Measurements from ENCODE around the gene RNASEH2C.
"Not testable (repeated sequence)": the region's sequence is repeated elsewhere in the genome, so short reads cannot be mapped to it uniquely, and the experiment has no call there.

Gene RNASEH2C

DNA sequence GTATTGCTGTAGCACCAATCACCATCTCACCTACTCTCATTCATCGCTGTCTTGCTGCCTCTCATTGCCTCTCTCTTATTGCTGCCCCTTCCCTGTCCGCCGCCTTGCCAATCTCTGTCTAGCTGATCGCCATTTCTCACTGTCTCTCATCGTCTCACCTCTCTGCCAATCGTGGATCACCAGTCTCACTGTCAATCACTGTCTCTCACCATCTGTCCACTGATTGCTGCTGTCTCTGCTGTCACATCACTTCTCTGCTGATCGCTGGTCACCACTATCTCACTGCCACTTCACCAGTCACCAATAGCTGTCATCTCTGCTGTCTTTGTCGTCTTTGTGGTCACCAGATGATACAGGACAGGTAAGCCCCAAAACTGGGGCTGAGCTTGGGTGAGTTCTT lies 20.6 kb upstream of the RNASEH2C start:
- Histone ChIP-seq H3K27me3 (ENCODE audit: control insufficient read depth, insufficient read depth, low read length) (peaks cover 33% of the 10 kb centered on the region), H3K36me3 (ENCODE audit: insufficient read depth, low read length) (no peaks in the 10 kb centered on the region), H3K4me2 (ENCODE audit: low read length) (no peak overlapping the region), H3K9ac (ENCODE audit: low read depth, low read length) (no peak overlapping the region), H3K9me3 (replicated peaks; ENCODE audit: low read length) (no peaks in the 10 kb centered on the region), H3K4me3 (ENCODE audit: low read length) (no peak overlapping the region), H3K4me1 (ENCODE audit: control insufficient read depth, insufficient read depth, low read length) (no peaks in the 10 kb centered on the region)

DNA sequence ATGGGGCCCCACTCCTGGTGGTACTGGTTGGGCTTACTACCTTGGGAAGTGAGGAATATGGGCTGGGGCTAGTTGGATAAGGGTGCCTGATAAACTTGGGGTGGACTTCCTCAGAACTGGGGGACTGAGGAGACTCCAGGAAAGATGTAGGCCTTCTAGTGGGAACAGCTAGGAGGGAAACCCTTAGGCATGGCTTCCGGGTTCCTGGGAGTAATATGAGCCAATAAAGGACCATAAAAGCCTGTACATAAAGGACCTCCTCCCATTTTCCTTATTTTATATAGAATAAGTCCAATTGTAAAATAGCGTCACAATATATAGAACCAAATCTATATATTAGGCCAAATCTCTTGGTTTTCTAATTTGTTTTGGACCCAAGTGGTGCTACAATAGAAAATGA lies 18.4 kb upstream of the RNASEH2C start:
- H3K9ac ChIP-seq (ENCODE audit: low read depth, low read length), result no peak overlapping the region
- H3K9me3 ChIP-seq (replicated peaks; ENCODE audit: low read length), result no peaks in the 10 kb centered on the region

DNA sequence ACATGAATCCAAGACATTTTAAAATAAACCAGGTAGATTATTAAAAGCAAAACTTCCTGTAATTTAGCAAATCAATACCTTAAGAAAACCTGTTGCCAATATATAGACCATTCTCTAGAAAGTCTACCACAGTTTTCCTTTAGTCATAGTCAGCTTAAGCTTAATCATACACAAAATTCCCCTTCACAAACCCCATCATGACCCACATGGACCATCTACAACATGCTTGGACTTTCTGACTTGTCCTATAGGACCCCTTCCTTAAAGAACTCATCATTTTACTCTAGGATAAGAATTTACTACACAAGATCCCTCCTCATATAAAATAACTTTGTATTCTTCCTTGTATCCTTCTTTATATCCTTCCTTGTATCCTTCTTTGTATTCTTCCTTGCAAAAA lies 16.2 kb upstream of the RNASEH2C start:
- no peak overlapping the region for H3K9ac ChIP-seq (ENCODE audit: low read depth, low read length)
- H3K27me3 ChIP-seq (ENCODE audit: control insufficient read depth, insufficient read depth, low read length), result peaks cover 36% of the 10 kb centered on the region
- H3K4me1 ChIP-seq (ENCODE audit: control insufficient read depth, insufficient read depth, low read length), result no peaks in the 10 kb centered on the region
- H3K4me3 ChIP-seq (ENCODE audit: low read length), result no peak overlapping the region
- H3K4me2 ChIP-seq (ENCODE audit: low read length), result no peak overlapping the region
- no peaks in the 10 kb centered on the region for H3K9me3 ChIP-seq (replicated peaks; ENCODE audit: low read length)
- H3K36me3 ChIP-seq (ENCODE audit: insufficient read depth, low read length), result no peaks in the 10 kb centered on the region

More for the DNA sequence above, 18.4 kb upstream of the RNASEH2C start:
- Histone ChIP-seq H3K4me1 (ENCODE audit: control insufficient read depth, insufficient read depth, low read length) (no peaks in the 10 kb centered on the region), H3K4me2 (ENCODE audit: low read length) (no peak overlapping the region), H3K27me3 (ENCODE audit: control insufficient read depth, insufficient read depth, low read length) (peaks cover 29% of the 10 kb centered on the region), H3K36me3 (ENCODE audit: insufficient read depth, low read length) (no peaks in the 10 kb centered on the region), H3K4me3 (ENCODE audit: low read length) (no peak overlapping the region)

DNA sequence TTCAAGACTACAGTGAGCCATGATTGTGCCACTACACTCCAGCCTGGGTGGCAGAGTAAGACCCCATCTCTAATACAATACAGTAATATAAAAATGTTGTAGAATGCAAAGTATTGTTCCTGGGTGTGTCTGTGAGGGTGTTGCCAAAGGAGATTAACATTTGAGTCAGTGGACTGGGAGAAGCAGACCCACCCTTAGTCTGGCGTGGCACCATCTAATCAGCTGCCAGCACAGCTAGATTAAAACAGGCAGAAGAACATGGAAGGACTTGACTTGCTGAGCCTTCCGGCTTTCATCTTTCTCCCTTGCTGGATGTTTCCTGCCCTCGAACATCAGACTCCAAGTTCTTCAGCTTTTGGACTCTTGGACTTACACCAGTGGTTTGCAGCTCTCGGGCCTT lies 14.5 kb upstream of the RNASEH2C start:
- H3K4me1 ChIP-seq (ENCODE audit: control insufficient read depth, insufficient read depth, low read length); H3K9me3 ChIP-seq (replicated peaks; ENCODE audit: low read length); H3K4me2 ChIP-seq (ENCODE audit: low read length); H3K36me3 ChIP-seq (ENCODE audit: insufficient read depth, low read length); H3K4me3 ChIP-seq (ENCODE audit: low read length); H3K9ac ChIP-seq (ENCODE audit: low read depth, low read length): not testable (repeated sequence)
- peaks cover 35% of the 10 kb centered on the region for H3K27me3 ChIP-seq (ENCODE audit: control insufficient read depth, insufficient read depth, low read length)

DNA sequence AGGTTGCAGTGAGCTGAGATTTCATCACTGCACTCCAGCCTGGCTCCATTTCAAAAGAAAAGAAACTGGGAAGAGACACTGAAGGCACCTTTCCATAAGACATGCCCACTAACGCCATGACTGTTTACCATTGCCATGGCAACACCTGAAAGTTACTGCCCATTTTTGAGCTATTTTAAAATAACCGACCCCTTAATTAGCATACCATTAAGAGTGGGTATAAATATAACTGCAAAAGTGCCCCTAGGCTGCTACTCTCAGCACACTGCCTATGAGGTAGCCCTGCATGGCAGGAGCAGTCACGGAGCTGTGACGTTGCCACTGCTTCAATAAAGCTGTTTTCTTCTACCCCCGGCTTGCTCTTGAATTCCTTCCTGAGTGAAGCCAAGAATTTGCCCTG lies 9.9 kb upstream of the RNASEH2C start:
- Histone ChIP-seq H3K4me1 (ENCODE audit: control insufficient read depth, insufficient read depth, low read length) (no peaks in the 10 kb centered on the region), H3K4me2 (ENCODE audit: low read length) (no peak overlapping the region), H3K4me3 (ENCODE audit: low read length) (no peak overlapping the region), H3K36me3 (ENCODE audit: insufficient read depth, low read length) (no peaks in the 10 kb centered on the region), H3K9ac (ENCODE audit: low read depth, low read length) (no peak overlapping the region), H3K9me3 (replicated peaks; ENCODE audit: low read length) (no peaks in the 10 kb centered on the region), H3K27me3 (ENCODE audit: control insufficient read depth, insufficient read depth, low read length) (peaks cover 43% of the 10 kb centered on the region)

DNA sequence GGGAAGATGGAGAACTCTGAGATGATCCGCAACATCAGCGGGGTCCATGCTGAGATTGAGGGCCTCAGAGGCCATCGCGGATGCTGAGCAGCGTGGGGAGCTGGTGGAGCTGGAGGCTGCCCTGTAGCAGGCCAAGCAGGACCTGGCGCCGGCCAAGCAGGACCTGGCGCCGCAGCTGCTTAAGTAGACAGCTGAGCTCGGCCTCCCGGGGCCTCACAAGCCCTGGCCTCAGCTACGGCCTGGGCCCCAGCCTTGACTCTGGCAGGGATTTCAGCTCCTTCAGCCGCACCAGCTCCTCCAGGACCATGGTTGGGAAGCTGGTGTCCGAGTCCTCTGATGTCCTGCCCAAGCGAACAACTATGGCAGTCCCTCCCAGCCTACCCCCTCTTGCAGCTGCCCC lies 7.3 kb upstream of the RNASEH2C start:
- Histone ChIP-seq H3K9ac (ENCODE audit: low read depth, low read length) (no peak overlapping the region), H3K36me3 (ENCODE audit: insufficient read depth, low read length) (no peaks in the 10 kb centered on the region)

DNA sequence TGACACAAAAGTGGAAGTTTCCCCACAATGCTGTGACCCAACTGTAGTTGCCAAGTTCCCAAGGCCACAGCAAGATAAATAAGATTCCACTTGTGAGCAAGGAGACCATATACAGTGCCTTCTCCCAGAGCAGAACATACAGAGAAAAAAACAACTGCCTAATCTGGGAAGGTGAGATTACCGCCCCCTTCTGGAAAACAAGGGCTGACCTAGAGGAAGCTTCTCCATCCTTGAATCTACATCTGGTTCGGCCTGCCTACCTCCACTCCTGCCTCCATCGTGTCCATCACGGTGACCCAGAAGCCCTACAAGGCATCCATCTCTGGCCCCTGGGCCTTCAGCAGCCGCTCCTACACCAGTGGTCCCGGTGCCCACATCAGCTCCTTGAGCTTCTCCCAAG lies 6.1 kb upstream of the RNASEH2C start:
- Histone ChIP-seq H3K4me3 (ENCODE audit: low read length) (no peak overlapping the region), H3K27me3 (ENCODE audit: control insufficient read depth, insufficient read depth, low read length) (peaks cover 34% of the 10 kb centered on the region), H3K9ac (ENCODE audit: low read depth, low read length) (no peak overlapping the region), H3K4me2 (ENCODE audit: low read length) (no peak overlapping the region), H3K36me3 (ENCODE audit: insufficient read depth, low read length) (no peaks in the 10 kb centered on the region), H3K9me3 (replicated peaks; ENCODE audit: low read length) (no peaks in the 10 kb centered on the region), H3K4me1 (ENCODE audit: control insufficient read depth, insufficient read depth, low read length) (no peaks in the 10 kb centered on the region)

More for the DNA sequence above, 7.3 kb upstream of the RNASEH2C start:
- Histone ChIP-seq H3K9me3 (replicated peaks; ENCODE audit: low read length) (no peaks in the 10 kb centered on the region), H3K4me2 (ENCODE audit: low read length) (no peak overlapping the region), H3K4me3 (ENCODE audit: low read length) (no peak overlapping the region), H3K27me3 (ENCODE audit: control insufficient read depth, insufficient read depth, low read length) (peaks cover 38% of the 10 kb centered on the region), H3K4me1 (ENCODE audit: control insufficient read depth, insufficient read depth, low read length) (no peaks in the 10 kb centered on the region)

DNA sequence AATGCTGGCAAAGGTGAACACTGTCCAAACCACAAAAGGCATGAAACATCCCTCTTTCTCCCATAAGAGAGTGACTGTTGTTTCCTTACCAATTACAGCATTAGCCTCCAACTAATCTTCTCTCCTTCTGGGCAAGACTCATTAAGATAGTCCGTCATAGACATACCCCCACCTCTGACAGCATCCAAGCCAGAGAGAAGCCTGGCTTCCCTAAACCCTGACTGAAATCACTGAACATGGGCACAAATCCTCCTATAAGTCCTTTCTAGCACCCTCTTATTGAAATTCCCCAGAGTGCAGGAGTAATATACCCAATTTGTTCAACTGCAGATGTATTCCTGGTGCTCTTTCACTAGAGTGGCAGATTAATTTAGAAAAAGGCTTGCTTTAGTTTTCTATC lies 1.7 kb upstream of the RNASEH2C start:
- peaks cover 19% of the 10 kb centered on the region for H3K4me1 ChIP-seq (ENCODE audit: control insufficient read depth, insufficient read depth, low read length)
- H3K4me2 ChIP-seq (ENCODE audit: low read length), result no peak overlapping the region
- H3K27me3 ChIP-seq (ENCODE audit: control insufficient read depth, insufficient read depth, low read length), result peaks cover 15% of the 10 kb centered on the region
- H3K9ac ChIP-seq (ENCODE audit: low read depth, low read length), result no peak overlapping the region
- H3K9me3 ChIP-seq (replicated peaks; ENCODE audit: low read length), result no peaks in the 10 kb centered on the region
- H3K4me3 ChIP-seq (ENCODE audit: low read length), result no peak overlapping the region
- peaks cover 19% of the 10 kb centered on the region for H3K36me3 ChIP-seq (ENCODE audit: insufficient read depth, low read length)

DNA sequence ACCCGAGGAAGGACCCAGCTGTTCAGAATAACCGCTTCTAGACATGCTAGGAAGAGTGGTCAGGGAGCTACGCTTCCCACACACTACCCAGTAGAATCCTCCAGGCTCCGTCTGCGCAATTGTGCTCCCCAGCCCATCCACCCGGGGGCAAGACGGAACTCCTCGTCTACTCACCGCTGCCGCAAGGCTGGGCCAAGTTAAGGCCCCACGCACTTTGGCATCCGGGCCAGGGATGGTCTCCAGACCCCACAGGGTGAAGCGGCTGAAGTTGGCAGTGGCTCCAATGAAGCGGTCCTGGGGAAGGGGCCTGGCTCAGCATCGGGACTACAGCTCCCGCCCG lies 757 bp downstream of the RNASEH2C start:
- peak overlapping the region; percentile 84 for H3K9ac ChIP-seq (ENCODE audit: low read depth, low read length)

DNA sequence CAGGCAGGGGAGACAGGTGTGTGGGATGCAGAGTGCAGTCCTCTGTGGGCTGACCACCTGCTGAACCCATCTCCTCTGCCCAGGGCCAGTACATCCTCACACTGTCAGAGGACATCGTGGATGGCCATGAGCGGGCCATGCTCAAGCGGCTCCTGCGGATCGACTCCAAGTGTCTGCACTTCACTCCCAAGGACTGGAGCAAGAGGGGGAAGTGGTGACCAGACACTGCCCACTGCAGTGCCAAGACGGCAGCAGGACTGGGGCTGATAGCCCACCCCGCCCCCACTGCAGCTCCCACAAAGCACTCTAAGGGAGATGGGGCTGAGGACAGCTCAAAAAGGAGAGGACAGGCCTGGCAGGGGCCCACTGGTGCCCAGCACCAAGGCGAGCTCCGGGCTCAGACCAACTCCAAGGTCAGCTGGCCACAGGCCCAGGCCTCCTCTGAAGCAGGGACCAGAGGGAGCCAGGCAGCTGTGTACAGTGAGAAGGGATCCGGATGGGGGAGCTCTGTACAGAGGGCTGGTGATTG lies 1.6 kb downstream of the RNASEH2C start:
- H3K4me3 ChIP-seq (ENCODE audit: low read length), result peak overlapping the region; percentile 78
- H3K9ac ChIP-seq (ENCODE audit: low read depth, low read length), result peak overlapping the region; percentile 84
- no peaks in the 10 kb centered on the region for H3K27me3 ChIP-seq (ENCODE audit: control insufficient read depth, insufficient read depth, low read length)
- peak overlapping the region; percentile 91 for H3K4me2 ChIP-seq (ENCODE audit: low read length)
- peaks cover 45% of the 10 kb centered on the region for H3K36me3 ChIP-seq (ENCODE audit: insufficient read depth, low read length)
- H3K9me3 ChIP-seq (replicated peaks; ENCODE audit: low read length), result no peaks in the 10 kb centered on the region
- H3K4me1 ChIP-seq (ENCODE audit: control insufficient read depth, insufficient read depth, low read length), result peaks cover 19% of the 10 kb centered on the region

More for the DNA sequence above, 757 bp downstream of the RNASEH2C start:
- peak overlapping the region; percentile 78 for H3K4me3 ChIP-seq (ENCODE audit: low read length)
- no peaks in the 10 kb centered on the region for H3K27me3 ChIP-seq (ENCODE audit: control insufficient read depth, insufficient read depth, low read length)
- peaks cover 19% of the 10 kb centered on the region for H3K4me1 ChIP-seq (ENCODE audit: control insufficient read depth, insufficient read depth, low read length)
- peaks cover 37% of the 10 kb centered on the region for H3K36me3 ChIP-seq (ENCODE audit: insufficient read depth, low read length)
- H3K4me2 ChIP-seq (ENCODE audit: low read length), result peak overlapping the region; percentile 91
- H3K9me3 ChIP-seq (replicated peaks; ENCODE audit: low read length), result no peaks in the 10 kb centered on the region

DNA sequence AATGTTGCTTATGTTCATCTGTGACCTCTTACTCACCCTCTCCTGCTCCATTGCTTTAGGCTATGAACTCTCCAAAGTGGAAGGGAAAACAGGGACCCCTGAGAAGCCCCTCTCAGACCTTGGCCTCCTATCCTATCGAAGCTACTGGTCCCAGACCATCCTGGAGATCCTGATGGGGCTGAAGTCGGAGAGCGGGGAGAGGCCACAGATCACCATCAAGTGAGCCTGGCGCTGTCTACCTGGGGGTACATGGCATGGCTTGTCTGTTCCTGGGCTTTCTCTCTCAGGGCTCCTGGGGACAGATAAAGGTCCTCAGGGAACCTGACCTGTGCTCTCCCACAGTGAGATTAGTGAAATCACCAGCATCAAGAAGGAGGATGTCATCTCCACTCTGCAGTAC lies 2.1 kb downstream of the RNASEH2C start:
- Histone ChIP-seq H3K9ac (ENCODE audit: low read depth, low read length) (peak overlapping the region; percentile 84), H3K4me3 (ENCODE audit: low read length) (peak overlapping the region; percentile 78), H3K36me3 (ENCODE audit: insufficient read depth, low read length) (peaks cover 50% of the 10 kb centered on the region), H3K4me1 (ENCODE audit: control insufficient read depth, insufficient read depth, low read length) (peaks cover 19% of the 10 kb centered on the region), H3K27me3 (ENCODE audit: control insufficient read depth, insufficient read depth, low read length) (no peaks in the 10 kb centered on the region), H3K4me2 (ENCODE audit: low read length) (peak overlapping the region; percentile 91), H3K9me3 (replicated peaks; ENCODE audit: low read length) (no peaks in the 10 kb centered on the region)

DNA sequence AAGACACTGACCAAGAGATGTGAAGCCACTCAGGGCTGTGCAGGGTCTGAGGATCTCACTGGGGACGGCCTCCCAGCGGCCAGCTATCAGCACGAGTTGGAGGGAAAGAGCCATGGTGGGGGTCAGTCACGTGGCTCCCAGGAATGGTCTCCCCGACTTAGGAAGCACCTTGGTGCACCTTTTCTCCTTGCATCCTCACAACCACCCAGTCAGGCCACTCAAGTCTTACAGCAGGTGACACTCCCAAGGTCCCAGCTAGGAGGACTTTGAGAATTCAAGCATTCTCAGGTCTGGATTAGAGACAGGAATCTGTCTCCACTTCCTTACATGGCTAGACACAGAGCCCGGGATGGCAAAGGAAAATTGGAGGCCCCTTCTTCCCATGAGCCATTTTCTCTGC lies 2.7 kb downstream of the RNASEH2C start:
- Histone ChIP-seq H3K4me1 (ENCODE audit: control insufficient read depth, insufficient read depth, low read length) (peaks cover 22% of the 10 kb centered on the region), H3K4me3 (ENCODE audit: low read length) (no peak overlapping the region), H3K4me2 (ENCODE audit: low read length) (no peak overlapping the region), H3K27me3 (ENCODE audit: control insufficient read depth, insufficient read depth, low read length) (no peaks in the 10 kb centered on the region), H3K9me3 (replicated peaks; ENCODE audit: low read length) (no peaks in the 10 kb centered on the region), H3K9ac (ENCODE audit: low read depth, low read length) (no peak overlapping the region), H3K36me3 (ENCODE audit: insufficient read depth, low read length) (peaks cover 56% of the 10 kb centered on the region)
